Neural cell (in vitro differentiated cells): Measurements from ENCODE around the gene DSCAM.

ENCODE experiments used
- EZH2 ChIP-seq: fragments of 200-600, 300-800 bp; shearing (Covaris generic), sonication (generic); IDR thresholded peaks from 2 replicates; pipeline ENCODE4 v1.6.1; 2014; ENCODE audit warnings: antibody characterized with exemption, low read length, borderline replicate concordance, mild to moderate bottlenecking; ENCODE audit not compliant: insufficient read depth, poor library complexity, severe bottlenecking
- SMC3 ChIP-seq: fragments of 450-650 bp; conservative IDR thresholded peaks from 2 replicates; pipeline ENCODE4 v1.6.1; 2014; ENCODE audit warnings: antibody characterized with exemption, mild to moderate bottlenecking, moderate library complexity; ENCODE audit not compliant: poor library complexity
- TF ChIP-seq, protein P1 (sequence below): IDR thresholded peaks from 2 replicates; pipeline ENCODE4 v1.6.1; 2012; ENCODE audit warnings: borderline replicate concordance

DNA sequence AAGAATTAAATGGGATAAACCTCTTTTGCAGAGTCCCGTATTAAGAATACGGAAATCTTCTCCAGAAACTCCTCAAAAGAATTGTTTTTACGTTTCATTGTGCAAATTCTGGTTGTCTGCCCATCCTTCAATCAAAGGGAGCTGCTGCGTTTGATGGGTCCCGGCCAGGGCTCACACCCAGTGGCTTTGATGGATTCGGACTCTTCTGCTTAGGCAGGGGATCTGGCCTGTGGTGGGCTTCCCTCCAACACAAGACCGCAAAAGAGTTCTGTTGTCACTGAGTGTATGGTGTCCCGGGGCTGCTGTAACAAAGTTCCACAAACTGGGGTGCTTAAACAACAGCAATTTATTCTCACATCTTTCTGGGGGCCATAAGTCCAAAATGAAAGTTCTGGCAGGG lies 577.7 kb downstream of the DSCAM start:
- TF ChIP-seq EZH2 (no peak), SMC3 (no peak)
- TF ChIP-seq, protein P1, sequence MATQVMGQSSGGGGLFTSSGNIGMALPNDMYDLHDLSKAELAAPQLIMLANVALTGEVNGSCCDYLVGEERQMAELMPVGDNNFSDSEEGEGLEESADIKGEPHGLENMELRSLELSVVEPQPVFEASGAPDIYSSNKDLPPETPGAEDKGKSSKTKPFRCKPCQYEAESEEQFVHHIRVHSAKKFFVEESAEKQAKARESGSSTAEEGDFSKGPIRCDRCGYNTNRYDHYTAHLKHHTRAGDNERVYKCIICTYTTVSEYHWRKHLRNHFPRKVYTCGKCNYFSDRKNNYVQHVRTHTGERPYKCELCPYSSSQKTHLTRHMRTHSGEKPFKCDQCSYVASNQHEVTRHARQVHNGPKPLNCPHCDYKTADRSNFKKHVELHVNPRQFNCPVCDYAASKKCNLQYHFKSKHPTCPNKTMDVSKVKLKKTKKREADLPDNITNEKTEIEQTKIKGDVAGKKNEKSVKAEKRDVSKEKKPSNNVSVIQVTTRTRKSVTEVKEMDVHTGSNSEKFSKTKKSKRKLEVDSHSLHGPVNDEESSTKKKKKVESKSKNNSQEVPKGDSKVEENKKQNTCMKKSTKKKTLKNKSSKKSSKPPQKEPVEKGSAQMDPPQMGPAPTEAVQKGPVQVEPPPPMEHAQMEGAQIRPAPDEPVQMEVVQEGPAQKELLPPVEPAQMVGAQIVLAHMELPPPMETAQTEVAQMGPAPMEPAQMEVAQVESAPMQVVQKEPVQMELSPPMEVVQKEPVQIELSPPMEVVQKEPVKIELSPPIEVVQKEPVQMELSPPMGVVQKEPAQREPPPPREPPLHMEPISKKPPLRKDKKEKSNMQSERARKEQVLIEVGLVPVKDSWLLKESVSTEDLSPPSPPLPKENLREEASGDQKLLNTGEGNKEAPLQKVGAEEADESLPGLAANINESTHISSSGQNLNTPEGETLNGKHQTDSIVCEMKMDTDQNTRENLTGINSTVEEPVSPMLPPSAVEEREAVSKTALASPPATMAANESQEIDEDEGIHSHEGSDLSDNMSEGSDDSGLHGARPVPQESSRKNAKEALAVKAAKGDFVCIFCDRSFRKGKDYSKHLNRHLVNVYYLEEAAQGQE: no peak
